Gastroesophageal sphincter (tissue), 3 donors: ENCODE data around the gene GLRX5.

ENCODE experiments used
- CTCF ChIP-seq, 4 experiments: fragments of 200-600 bp in 2 of 4; fragments of 450-650 bp in 2 of 4; sonication (generic) in 1 of 4; IDR thresholded peaks; one replicate each; pipeline ENCODE4 v1.5.1; 2017 to 2019; ENCODE audit warnings: antibody characterized with exemption in 4 of 4, mild to moderate bottlenecking in 2 of 4, moderate library complexity in 2 of 4
- EP300 ChIP-seq: sonication (generic); formaldehyde crosslinking; IDR thresholded peaks from one replicate; pipeline ENCODE4 v1.6.1; 2017; ENCODE audit warnings: antibody characterized with exemption, mild to moderate bottlenecking
- POLR2A ChIP-seq, 2 donors: fragments of 450-650 bp; IDR thresholded peaks; one replicate each; pipeline ENCODE4 v1.6.1; 2017; ENCODE audit warnings: antibody characterized with exemption in 2 of 2, mild to moderate bottlenecking in 2 of 2, moderate library complexity in 1 of 2
- POLR2AphosphoS5 ChIP-seq: sonication (generic); formaldehyde crosslinking; IDR thresholded peaks from one replicate; pipeline ENCODE4 v1.6.1; 2017; ENCODE audit warnings: antibody characterized with exemption

- TF ChIP-seq CTCF (IDR thresholded peaks at IDR 0.05) = no peak
- no peak for TF ChIP-seq POLR2A (IDR thresholded peaks at IDR 0.05)
- TF ChIP-seq POLR2AphosphoS5 = no peak
- no peak for TF ChIP-seq EP300
These were observed 38.7 kb upstream of the GLRX5 start for GRCh38 chr14:95496111-95496681.
